PC-3 (cell line): ENCODE results near the gene RPAP2. TPM values are rescaled to one million over a fixed set of nuclear protein-coding genes. Genes with fewer than 3 reads are reported as not detected.
"Not testable (repeated sequence)": the region's sequence is repeated elsewhere in the genome, so short reads cannot be mapped to it uniquely, and the experiment has no call there.

Experiments used
- ATAC-seq: fragments of 200-7000 bp; cut with Tn5 transposase; 2 replicates; pipeline ENCODE4 v1.9.1; 2020; ENCODE audit warnings: mild to moderate bottlenecking, moderate library complexity
- BruUV-seq: library from RNA; stranded (reverse); fragments of 400-500 nt; replicated peaks from 2 replicates; lab custom pipeline; 2021; lab: Mats Ljungman, UMichigan
- CTCF ChIA-PET: fragments of 300-600 bp; sonication (Branson Sonifier 250); formaldehyde crosslinking; loops from one replicate; lab custom pipeline; 2022; ENCODE audit warnings: antibody characterized with exemption; lab: Charles Lee
- POLR2A ChIA-PET: fragments of 300-600 bp; sonication (Branson Sonifier 250); formaldehyde crosslinking; loops from one replicate; lab custom pipeline; 2022; ENCODE audit warnings: antibody characterized with exemption; ENCODE audit not compliant: unreplicated experiment; lab: Charles Lee
- DNase-seq: peaks from one replicate; pipeline ENCODE4 v3.0.0-alpha.2; 2015
- H2AFZ ChIP-seq: fragments of 300-600 bp; sonication (generic); 2 replicates; pipeline ENCODE4 v1.6.0; 2016; ENCODE audit warnings: antibody characterized with exemption, low read length
- H3F3A ChIP-seq: fragments of 300-600 bp; sonication (generic); one replicate; pipeline ENCODE4 v1.6.0; 2017; ENCODE audit warnings: antibody characterized with exemption, low read length, control low read depth, mild to moderate bottlenecking; ENCODE audit not compliant: unreplicated experiment
- H3K27ac ChIP-seq: fragments of 300-600 bp; sonication (generic); 2 replicates; pipeline ENCODE4 v1.5.1; 2016; ENCODE audit warnings: mild to moderate bottlenecking, low read length
- H3K27me3 ChIP-seq: fragments of 300-600 bp; sonication (generic); 2 replicates; pipeline ENCODE4 v1.6.1; 2016; ENCODE audit warnings: low read length, mixed read lengths
- H3K36me3 ChIP-seq: fragments of 300-600 bp; sonication (generic); 2 replicates; pipeline ENCODE4 v1.6.1; 2016; ENCODE audit warnings: low read depth, mixed run types, low read length, mixed read lengths
- H3K4me1 ChIP-seq: fragments of 300-600 bp; sonication (generic); 2 replicates; pipeline ENCODE4 v1.5.1; 2016; ENCODE audit warnings: low read length; ENCODE audit not compliant: insufficient read depth
- H3K4me2 ChIP-seq: fragments of 300-600 bp; sonication (generic); 2 replicates; pipeline ENCODE4 v1.6.0; 2016; ENCODE audit warnings: low read length
- H3K4me3 ChIP-seq: fragments of 300-600 bp; sonication (generic); 2 replicates; pipeline ENCODE4 v1.5.1; 2016; ENCODE audit warnings: mild to moderate bottlenecking, low read length, mixed read lengths
- H3K79me2 ChIP-seq: fragments of 300-600 bp; sonication (generic); 2 replicates; pipeline ENCODE4 v1.6.1; 2017; ENCODE audit warnings: low read length, mixed read lengths
- H3K9ac ChIP-seq: fragments of 300-600 bp; sonication (generic); 2 replicates; pipeline ENCODE4 v1.6.0; 2016; ENCODE audit warnings: mild to moderate bottlenecking, low read length
- H3K9me2 ChIP-seq: fragments of 300-600 bp; sonication (generic); replicated peaks from 2 replicates; pipeline ENCODE4 v1.6.1; 2016; ENCODE audit warnings: mixed run types, low read length, mixed read lengths
- H3K9me3 ChIP-seq: fragments of 300-600 bp; sonication (generic); 2 replicates; pipeline ENCODE4 v1.6.1; 2016; ENCODE audit warnings: low read length, mixed read lengths
- H4K20me1 ChIP-seq: fragments of 300-600 bp; sonication (generic); 2 replicates; pipeline ENCODE4 v1.6.1; 2016; ENCODE audit warnings: low read length, mixed read lengths
- EZH2 ChIP-seq: fragments of 300-600 bp; sonication (generic); IDR thresholded peaks from one replicate; pipeline ENCODE4 v1.6.1; 2017; ENCODE audit warnings: antibody characterized with exemption, mild to moderate bottlenecking, low read length; ENCODE audit not compliant: unreplicated experiment
- EZH2phosphoT487 ChIP-seq: fragments of 300-600 bp; sonication (generic); IDR thresholded peaks from 2 replicates; pipeline ENCODE4 v1.6.1; 2018; ENCODE audit warnings: mild to moderate bottlenecking, antibody characterized with exemption, low read length, borderline replicate concordance
- intact Hi-C: fragments of 100-400 bp; cut with micrococcal nuclease; formaldehyde crosslinking; loops from 2 replicates; pipeline ENCODE4 v1.9.0; 2023
- total RNA-seq: library from RNA; depleted of rRNA; stranded (reverse); fragments of >200 nt; gene quantifications from 2 replicates; pipeline ENCODE4 v1.2.3, GENCODE V29; 2014
- TF ChIP-seq, protein P1 (sequence below): fragments of 300-600 bp; sonication (generic); conservative IDR thresholded peaks from 2 replicates; pipeline ENCODE4 v1.5.1; 2017; ENCODE audit warnings: antibody characterized with exemption, low read depth, mild to moderate bottlenecking, low read length

The RPAP2 gene
- total RNA-seq, 1 experiment from 2014 or later, result 4.3 TPM

DNA sequence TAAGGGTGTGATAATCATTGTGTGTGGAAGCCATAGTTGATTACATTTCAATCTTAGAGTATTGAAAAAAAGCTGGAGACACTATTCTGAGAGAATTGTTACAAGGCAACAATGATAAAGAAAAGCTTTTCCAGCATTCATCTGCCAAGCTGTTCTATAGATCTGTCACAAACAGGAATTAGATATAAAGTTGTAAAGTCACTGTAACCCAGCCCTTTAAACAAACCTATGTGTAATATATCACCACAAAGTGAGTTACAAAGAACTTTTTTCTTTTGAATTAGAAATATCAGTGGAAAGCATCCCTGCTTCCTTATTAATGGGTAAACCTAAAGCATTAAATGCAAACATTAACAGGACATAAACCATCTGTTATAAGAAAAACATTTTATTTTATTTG is 55.4 kb downstream of the RPAP2 start:
- no peaks in the 10 kb centered on the region for H3K9me3 ChIP-seq
- no peaks in the 10 kb centered on the region for H3F3A ChIP-seq
- intact Hi-C loops, result no loop called here
- H3K4me1 ChIP-seq, result no peaks in the 10 kb centered on the region
- no peak overlapping the region for H3K9ac ChIP-seq
- H3K79me2 ChIP-seq, result no peaks in the 10 kb centered on the region
- H3K9me2 ChIP-seq, result no peaks in the 10 kb centered on the region
- H3K36me3 ChIP-seq, result peaks cover 16% of the 10 kb centered on the region
- no TSS peak for BruUV-seq
- DNase-seq, result no peak
- ChIA-PET POLR2A (interaction anchor here (0.7 kb wide), 1 partner anchor 430 kb away, joined by 5 read pairs; no protein-coding TSS in a partner anchor), CTCF (no interaction called here)
- TF ChIP-seq, protein P1, sequence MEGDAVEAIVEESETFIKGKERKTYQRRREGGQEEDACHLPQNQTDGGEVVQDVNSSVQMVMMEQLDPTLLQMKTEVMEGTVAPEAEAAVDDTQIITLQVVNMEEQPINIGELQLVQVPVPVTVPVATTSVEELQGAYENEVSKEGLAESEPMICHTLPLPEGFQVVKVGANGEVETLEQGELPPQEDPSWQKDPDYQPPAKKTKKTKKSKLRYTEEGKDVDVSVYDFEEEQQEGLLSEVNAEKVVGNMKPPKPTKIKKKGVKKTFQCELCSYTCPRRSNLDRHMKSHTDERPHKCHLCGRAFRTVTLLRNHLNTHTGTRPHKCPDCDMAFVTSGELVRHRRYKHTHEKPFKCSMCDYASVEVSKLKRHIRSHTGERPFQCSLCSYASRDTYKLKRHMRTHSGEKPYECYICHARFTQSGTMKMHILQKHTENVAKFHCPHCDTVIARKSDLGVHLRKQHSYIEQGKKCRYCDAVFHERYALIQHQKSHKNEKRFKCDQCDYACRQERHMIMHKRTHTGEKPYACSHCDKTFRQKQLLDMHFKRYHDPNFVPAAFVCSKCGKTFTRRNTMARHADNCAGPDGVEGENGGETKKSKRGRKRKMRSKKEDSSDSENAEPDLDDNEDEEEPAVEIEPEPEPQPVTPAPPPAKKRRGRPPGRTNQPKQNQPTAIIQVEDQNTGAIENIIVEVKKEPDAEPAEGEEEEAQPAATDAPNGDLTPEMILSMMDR, result no peak
- TF ChIP-seq EZH2, result no peak
- TF ChIP-seq EZH2phosphoT487, result no peak
- H4K20me1 ChIP-seq, result no peaks in the 10 kb centered on the region
- ATAC-seq, result no peak
- H3K4me2 ChIP-seq, result no peak overlapping the region
- H2AFZ ChIP-seq, result no peak overlapping the region
- no peak overlapping the region for H3K27ac ChIP-seq
- no peak overlapping the region for H3K4me3 ChIP-seq
- H3K27me3 ChIP-seq, result no peaks in the 10 kb centered on the region

DNA sequence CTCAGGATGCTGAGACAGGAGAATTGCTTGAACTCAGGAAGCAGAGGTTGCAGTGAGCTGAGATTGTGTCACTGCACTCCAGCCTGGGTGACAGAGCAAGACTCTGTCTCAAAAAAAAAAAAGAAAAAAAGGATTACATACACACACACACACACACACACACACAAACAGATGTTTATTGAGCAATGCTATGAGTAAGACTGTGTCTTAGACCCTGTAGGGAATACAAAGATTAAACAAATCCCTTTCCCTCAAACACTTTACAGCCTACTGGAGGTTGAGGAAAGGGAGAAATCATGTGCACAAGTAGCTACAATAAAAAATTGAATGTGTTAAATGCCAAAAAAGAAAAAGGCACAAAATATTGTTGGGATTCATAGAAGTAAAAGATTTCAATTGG is 58.1 kb downstream of the RPAP2 start:
- no peak overlapping the region for H2AFZ ChIP-seq
- H3K4me2 ChIP-seq, result no peak overlapping the region
- H3K9ac ChIP-seq, result no peak overlapping the region
- no peak overlapping the region for H3K27ac ChIP-seq
- peak; percentile 42 for DNase-seq
- no peaks in the 10 kb centered on the region for H3K27me3 ChIP-seq
- no peaks in the 10 kb centered on the region for H4K20me1 ChIP-seq
- H3K4me1 ChIP-seq, result peaks cover 9% of the 10 kb centered on the region; the same call in 1 of the 2 replicates
- intact Hi-C loops, result no loop called here
- POLR2A ChIA-PET, result no interaction called here
- TF ChIP-seq EZH2, result no peak
- TF ChIP-seq, protein P1, result no peak
- no peak for TF ChIP-seq EZH2phosphoT487
- peaks cover 11% of the 10 kb centered on the region for H3K36me3 ChIP-seq
- no TSS peak for BruUV-seq
- ATAC-seq, result no peak
- no peaks in the 10 kb centered on the region for H3F3A ChIP-seq
- H3K9me3 ChIP-seq, result no peaks in the 10 kb centered on the region
- CTCF ChIA-PET, result no interaction called here
- no peaks in the 10 kb centered on the region for H3K79me2 ChIP-seq
- no peaks in the 10 kb centered on the region for H3K9me2 ChIP-seq
- H3K4me3 ChIP-seq, result no peak overlapping the region

DNA sequence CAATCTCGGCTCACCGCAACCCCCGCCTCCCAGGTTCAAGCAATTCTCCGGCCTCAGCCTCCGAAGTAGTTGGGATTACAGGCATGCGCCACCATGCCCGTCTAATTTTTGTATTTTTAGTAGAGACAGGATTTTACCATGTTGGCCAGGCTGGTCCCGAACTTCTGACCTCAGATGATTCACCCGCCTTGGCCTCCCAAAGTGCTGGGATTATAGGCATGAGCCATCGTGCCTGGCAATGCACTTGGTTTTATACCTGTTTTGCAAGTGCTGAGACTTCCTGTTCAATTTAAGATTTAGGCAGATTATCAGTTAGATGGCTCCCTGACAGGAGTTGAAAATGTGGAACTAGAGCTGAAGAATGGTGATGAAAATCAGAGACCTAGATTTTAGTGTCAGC is 60.5 kb downstream of the RPAP2 start:
- not testable (repeated sequence) for H3K4me2 ChIP-seq

More for the DNA sequence above, 60.5 kb downstream of the RPAP2 start:
- H3K9me3 ChIP-seq, H3K9me2 ChIP-seq, CTCF ChIA-PET, H2AFZ ChIP-seq, BruUV-seq, ATAC-seq, H3K79me2 ChIP-seq, H3K4me3 ChIP-seq, H3F3A ChIP-seq, H3K9ac ChIP-seq, H3K36me3 ChIP-seq, H3K27me3 ChIP-seq, intact Hi-C loops, H3K4me1 ChIP-seq, H4K20me1 ChIP-seq, H3K27ac ChIP-seq, POLR2A ChIA-PET: not testable (repeated sequence)
- peak; percentile 50 for DNase-seq
